ENCODE results near the gene PARN. TPM values are rescaled to one million over a fixed set of nuclear protein-coding genes. Genes with fewer than 3 reads are reported as not detected.

Gene PARN
- polyA plus RNA-seq, 1 experiment, result 18.5 TPM

DNA sequence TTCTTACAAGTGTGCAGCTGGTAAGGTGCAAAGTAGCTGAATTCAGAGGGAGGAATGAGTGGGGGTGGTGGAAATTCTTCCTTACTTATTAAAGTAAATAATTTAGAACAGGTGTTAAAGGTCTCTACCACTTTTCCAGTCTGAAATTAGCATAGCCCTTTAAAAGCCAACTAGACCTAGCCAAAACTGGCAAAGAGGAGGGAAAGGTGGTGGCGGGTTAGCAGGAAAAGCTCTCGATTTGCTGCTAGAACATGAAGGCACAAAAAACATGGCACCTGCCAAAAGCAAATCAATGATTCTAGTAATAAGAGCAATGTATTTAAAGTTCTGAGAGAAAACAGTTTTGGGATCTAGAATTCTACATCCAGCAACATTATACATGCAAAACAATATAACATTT, 157.7 kb downstream of the PARN start:
- H3K36me3 ChIP-seq (ENCODE audit: control insufficient read depth, insufficient read depth, low read length), result no peaks in the 10 kb centered on the region
- CTCF ChIA-PET, result interaction anchor here (0.7 kb wide), 1 partner anchor 29 kb away, joined by 3 read pairs; no protein-coding TSS in a partner anchor
- no peak for TF ChIP-seq CTCF (IDR thresholded peaks at IDR 0.05; ENCODE audit: insufficient read depth, low read depth, low read length)
- H3K27me3 ChIP-seq (ENCODE audit: control insufficient read depth, insufficient read depth, low read length), result no peaks in the 10 kb centered on the region
- no peak for DNase-seq (ENCODE audit: low read depth)
- POLR2A ChIA-PET, result no interaction called here
- H3K4me3 ChIP-seq (ENCODE audit: low read depth, low read length), result no peak overlapping the region

GRCh38 chr16:14470788-14471187, 159.3 kb downstream of the PARN start:
- H3K36me3 ChIP-seq (ENCODE audit: control insufficient read depth, insufficient read depth, low read length), result no peaks in the 10 kb centered on the region
- CTCF ChIA-PET, result interaction anchor here (1.1 kb wide), 1 partner anchor 12 kb away, joined by 3 read pairs; no protein-coding TSS in a partner anchor
- TF ChIP-seq CTCF (IDR thresholded peaks at IDR 0.05; ENCODE audit: insufficient read depth, low read depth, low read length), result no peak
- no peak overlapping the region for H3K4me3 ChIP-seq (ENCODE audit: low read depth, low read length)
- POLR2A ChIA-PET, result no interaction called here
- no peaks in the 10 kb centered on the region for H3K27me3 ChIP-seq (ENCODE audit: control insufficient read depth, insufficient read depth, low read length)
- DNase-seq (ENCODE audit: low read depth), result no peak

DNA sequence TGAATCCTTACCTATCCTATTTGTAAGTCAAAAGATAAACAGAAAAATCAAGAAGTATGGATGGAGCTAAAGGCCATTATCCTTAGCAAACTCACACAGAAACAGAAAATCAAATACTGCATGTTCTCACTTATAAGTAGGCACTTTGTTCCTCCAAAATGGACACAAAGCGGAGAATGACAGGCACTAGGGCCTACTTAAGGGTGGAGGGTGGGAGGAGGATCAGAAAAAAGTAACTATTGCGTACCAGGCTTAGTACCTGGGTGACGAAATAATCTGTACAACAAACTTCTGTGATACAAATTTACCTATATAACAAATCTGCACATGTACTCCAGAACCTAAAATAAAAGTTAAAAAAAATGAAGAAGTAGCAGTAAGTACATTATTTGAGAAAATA, 164.3 kb downstream of the PARN start:
- DNase-seq (ENCODE audit: low read depth), result no peak
- Histone ChIP-seq H3K36me3 (ENCODE audit: control insufficient read depth, insufficient read depth, low read length) (no peaks in the 10 kb centered on the region), H3K27me3 (ENCODE audit: control insufficient read depth, insufficient read depth, low read length) (no peaks in the 10 kb centered on the region), H3K4me3 (ENCODE audit: low read depth, low read length) (no peak overlapping the region)
- CTCF ChIA-PET, result no interaction called here
- TF ChIP-seq CTCF (IDR thresholded peaks at IDR 0.05; ENCODE audit: insufficient read depth, low read depth, low read length), result no peak
- POLR2A ChIA-PET, result no interaction called here

- DNase-seq (ENCODE audit: low read depth), result no peak
- no peaks in the 10 kb centered on the region for H3K27me3 ChIP-seq (ENCODE audit: control insufficient read depth, insufficient read depth, low read length)
- ChIA-PET CTCF (no interaction called here), POLR2A (no interaction called here)
- TF ChIP-seq CTCF (IDR thresholded peaks at IDR 0.05; ENCODE audit: insufficient read depth, low read depth, low read length), result no peak
- H3K4me3 ChIP-seq (ENCODE audit: low read depth, low read length), result no peak overlapping the region
- no peaks in the 10 kb centered on the region for H3K36me3 ChIP-seq (ENCODE audit: control insufficient read depth, insufficient read depth, low read length)
Measured at GRCh38 chr16:14464796-14465195, 165.3 kb downstream of the PARN start.

GRCh38 chr16:14464192-14464591, 165.9 kb downstream of the PARN start:
- no peaks in the 10 kb centered on the region for H3K36me3 ChIP-seq (ENCODE audit: control insufficient read depth, insufficient read depth, low read length)
- CTCF ChIA-PET, result no interaction called here
- no peaks in the 10 kb centered on the region for H3K27me3 ChIP-seq (ENCODE audit: control insufficient read depth, insufficient read depth, low read length)
- no peak for DNase-seq (ENCODE audit: low read depth)
- H3K4me3 ChIP-seq (ENCODE audit: low read depth, low read length), result no peak overlapping the region
- POLR2A ChIA-PET, result no interaction called here
- no peak for TF ChIP-seq CTCF (IDR thresholded peaks at IDR 0.05; ENCODE audit: insufficient read depth, low read depth, low read length)
